ENCODE measurements around the gene B4GALT1.

B4GALT1 gene

GRCh38 chr9:33136721-33137670 lies 30.1 kb downstream of the B4GALT1 start:
- Histone ChIP-seq H3K36me3 (replicated peaks; ENCODE audit: insufficient read depth, low read length) (0 out of 2 replicates have a peak, but pooled peaks cover 3% of the 10 kb centered on the region), H3K9ac (ENCODE audit: low read length) (no peak overlapping the region), H3K4me2 (ENCODE audit: low read depth, low read length) (no peak overlapping the region), H3K27ac (ENCODE audit: low read length) (no peak overlapping the region), H3K4me1 (ENCODE audit: low read length) (no peaks in the 10 kb centered on the region), H3K4me3 (ENCODE audit: low read length) (no peak overlapping the region), H3K27me3 (replicated peaks; ENCODE audit: insufficient read depth, low read length) (no peaks in the 10 kb centered on the region), H3F3A (ENCODE audit: insufficient read depth, low read length) (no peaks in the 10 kb centered on the region), H3K9me3 (replicated peaks; ENCODE audit: insufficient read depth, low read length) (no peaks in the 10 kb centered on the region), H2AFZ (ENCODE audit: low read length) (no peak overlapping the region), H3K79me2 (ENCODE audit: low read length) (peaks cover 77% of the 10 kb centered on the region), H3K9me2 (replicated peaks; ENCODE audit: insufficient read depth, low read length) (no peaks in the 10 kb centered on the region), H4K20me1 (ENCODE audit: insufficient read depth, low read length) (no peaks in the 10 kb centered on the region; the same call in 1 of the 2 replicates)
- no peak for TF ChIP-seq EZH2phosphoT487 (IDR thresholded peaks at IDR 0.05; ENCODE audit: low read length)
- no peak for TF ChIP-seq CTCF (IDR thresholded peaks at IDR 0.05; ENCODE audit: low read length)
- TF ChIP-seq EZH2 (optimal IDR thresholded peaks at IDR 0.05; ENCODE audit: low read depth, low read length) = no peak
- no peak for DNase-seq

DNA sequence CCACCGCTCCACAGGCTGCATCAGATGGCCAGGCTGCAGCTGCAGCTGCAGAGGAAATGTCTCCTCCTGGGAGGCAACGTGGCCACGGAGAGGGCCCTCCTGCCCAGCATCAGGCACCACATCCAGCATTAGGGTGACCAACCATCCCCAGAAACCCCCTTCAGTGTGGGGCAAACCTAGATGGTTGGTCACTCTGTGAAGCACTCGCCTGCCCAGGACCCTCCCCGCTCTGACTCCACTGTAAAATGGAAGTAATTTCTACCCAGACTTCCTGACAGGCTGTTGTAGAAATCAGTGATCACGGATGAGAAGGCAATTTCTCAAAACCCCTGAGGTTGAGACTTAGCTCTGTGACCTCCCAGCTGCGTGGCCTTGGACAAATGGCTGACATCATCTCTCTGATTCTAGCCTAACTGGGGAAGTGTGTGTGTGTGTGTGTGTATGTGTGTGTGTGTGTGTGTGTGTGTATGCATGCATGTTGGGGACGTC lies 31.6 kb downstream of the B4GALT1 start:
- Histone ChIP-seq H2AFZ (ENCODE audit: low read length) (no peak overlapping the region), H3K27ac (ENCODE audit: low read length) (no peak overlapping the region), H3K4me2 (ENCODE audit: low read depth, low read length) (no peak overlapping the region), H3K4me3 (ENCODE audit: low read length) (no peak overlapping the region), H3K36me3 (replicated peaks; ENCODE audit: insufficient read depth, low read length) (0 out of 2 replicates have a peak, but pooled peaks cover 3% of the 10 kb centered on the region), H3K9ac (ENCODE audit: low read length) (no peak overlapping the region), H3K9me2 (replicated peaks; ENCODE audit: insufficient read depth, low read length) (no peaks in the 10 kb centered on the region), H3F3A (ENCODE audit: insufficient read depth, low read length) (no peaks in the 10 kb centered on the region), H3K27me3 (replicated peaks; ENCODE audit: insufficient read depth, low read length) (no peaks in the 10 kb centered on the region), H3K79me2 (ENCODE audit: low read length) (peaks cover 62% of the 10 kb centered on the region), H4K20me1 (ENCODE audit: insufficient read depth, low read length) (no peaks in the 10 kb centered on the region; the same call in 1 of the 2 replicates), H3K9me3 (replicated peaks; ENCODE audit: insufficient read depth, low read length) (no peaks in the 10 kb centered on the region), H3K4me1 (ENCODE audit: low read length) (peaks cover 5% of the 10 kb centered on the region; the same call in 1 of the 2 replicates)
- no peak for TF ChIP-seq CTCF (IDR thresholded peaks at IDR 0.05; ENCODE audit: low read length)
- no peak for TF ChIP-seq EZH2 (optimal IDR thresholded peaks at IDR 0.05; ENCODE audit: low read depth, low read length)
- TF ChIP-seq EZH2phosphoT487 (IDR thresholded peaks at IDR 0.05; ENCODE audit: low read length) = no peak
- no peak for DNase-seq

DNA sequence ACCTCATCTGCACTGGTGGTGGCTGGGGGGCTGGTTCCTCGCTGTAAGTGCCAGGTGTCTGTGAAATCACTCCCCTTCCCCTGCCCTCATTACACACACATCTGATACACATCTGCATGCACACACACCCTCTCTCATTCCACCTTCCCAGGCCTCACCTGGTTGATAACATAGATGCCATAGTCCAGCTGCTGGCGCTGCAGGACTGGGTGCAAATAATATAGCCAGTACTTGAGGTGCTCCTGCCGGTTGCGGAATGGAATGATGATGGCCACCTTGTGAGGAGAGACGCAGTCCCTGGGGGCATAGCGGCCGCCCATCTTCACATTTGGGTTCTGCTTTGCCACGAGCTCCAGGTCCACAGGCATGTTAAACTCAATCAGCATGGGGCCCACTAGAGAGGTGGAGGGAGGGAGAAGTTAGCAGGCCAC lies 32.1 kb downstream of the B4GALT1 start:
- H3K9me3 ChIP-seq (replicated peaks; ENCODE audit: insufficient read depth, low read length) = no peaks in the 10 kb centered on the region
- no peak overlapping the region for H2AFZ ChIP-seq (ENCODE audit: low read length)
- no peaks in the 10 kb centered on the region; the same call in 1 of the 2 replicates for H4K20me1 ChIP-seq (ENCODE audit: insufficient read depth, low read length)
- H3K27ac ChIP-seq (ENCODE audit: low read length) = no peak overlapping the region
- TF ChIP-seq EZH2phosphoT487 (IDR thresholded peaks at IDR 0.05; ENCODE audit: low read length) (no peak), CTCF (IDR thresholded peaks at IDR 0.05; ENCODE audit: low read length) (no peak), EZH2 (optimal IDR thresholded peaks at IDR 0.05; ENCODE audit: low read depth, low read length) (no peak)
- DNase-seq = no peak
- no peak overlapping the region for H3K4me3 ChIP-seq (ENCODE audit: low read length)
- no peak overlapping the region for H3K9ac ChIP-seq (ENCODE audit: low read length)
- no peaks in the 10 kb centered on the region for H3K9me2 ChIP-seq (replicated peaks; ENCODE audit: insufficient read depth, low read length)
- peaks cover 57% of the 10 kb centered on the region for H3K79me2 ChIP-seq (ENCODE audit: low read length)
- H3K27me3 ChIP-seq (replicated peaks; ENCODE audit: insufficient read depth, low read length) = no peaks in the 10 kb centered on the region
- H3K36me3 ChIP-seq (replicated peaks; ENCODE audit: insufficient read depth, low read length) = 0 out of 2 replicates have a peak, but pooled peaks cover 3% of the 10 kb centered on the region
- H3F3A ChIP-seq (ENCODE audit: insufficient read depth, low read length) = no peaks in the 10 kb centered on the region
- H3K4me1 ChIP-seq (ENCODE audit: low read length) = peaks cover 5% of the 10 kb centered on the region; the same call in 1 of the 2 replicates
- no peak overlapping the region for H3K4me2 ChIP-seq (ENCODE audit: low read depth, low read length)
